Activated CD4-positive, alpha-beta T cell treated with anti-CD3 and anti-CD28 coated beads, Interleukin-2, Interleukin-4, amounts not matched to agents 100 ng/mL and 50 ng/mL, durations not matched to agents 16 hours and 8 hours (primary cell): ENCODE measurements around the gene TYW1.
"Not testable (repeated sequence)": the region's sequence is repeated elsewhere in the genome, so short reads cannot be mapped to it uniquely, and the experiment has no call there.

Experiments used
- DNase-seq: peaks from one replicate; pipeline ENCODE4 v3.0.0-alpha.2; 2020; ENCODE audit warnings: low spot score

Gene TYW1

DNA sequence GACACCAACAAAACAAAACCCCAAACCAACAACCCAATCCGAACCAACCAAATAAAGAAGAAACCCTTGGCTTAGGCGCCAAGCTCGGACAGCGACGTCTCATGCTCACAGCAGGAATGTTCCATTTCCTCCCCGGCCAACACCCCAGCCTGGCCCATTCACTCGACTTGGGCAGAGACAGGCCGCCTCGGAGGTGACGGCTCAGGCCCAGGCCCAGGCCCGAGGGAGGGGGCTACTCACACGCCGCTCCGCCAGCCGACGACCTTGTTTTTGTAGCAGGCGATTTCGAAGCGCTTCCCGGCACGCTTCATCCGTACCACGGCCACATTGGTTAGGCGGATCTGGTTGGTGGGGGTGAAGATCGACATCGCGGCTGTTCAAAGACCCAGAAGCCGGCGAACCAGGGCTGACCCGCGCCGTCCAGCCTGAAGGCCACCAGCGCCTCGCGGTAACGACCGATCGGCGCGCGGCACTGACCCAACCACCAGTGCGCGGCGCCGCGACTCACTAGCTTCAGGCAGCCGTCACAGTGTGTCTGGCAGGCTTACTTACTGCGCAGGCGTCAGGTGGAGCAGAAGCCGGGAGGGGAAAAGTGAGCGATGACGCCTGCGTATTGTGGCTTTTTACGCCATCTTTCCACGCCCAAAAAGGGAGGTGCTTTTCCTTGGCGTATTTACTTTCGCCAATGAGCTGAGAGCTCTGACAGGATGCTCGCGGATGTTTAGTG, 1.4 kb upstream of the TYW1 start, which contains the start of gene SBDS:
SBDS (minus strand) TSS at position 537 of the 727 bp plus-strand sequence; CDS start at position 368, 169 bp downstream.
- peak; percentile 98 for DNase-seq

DNA sequence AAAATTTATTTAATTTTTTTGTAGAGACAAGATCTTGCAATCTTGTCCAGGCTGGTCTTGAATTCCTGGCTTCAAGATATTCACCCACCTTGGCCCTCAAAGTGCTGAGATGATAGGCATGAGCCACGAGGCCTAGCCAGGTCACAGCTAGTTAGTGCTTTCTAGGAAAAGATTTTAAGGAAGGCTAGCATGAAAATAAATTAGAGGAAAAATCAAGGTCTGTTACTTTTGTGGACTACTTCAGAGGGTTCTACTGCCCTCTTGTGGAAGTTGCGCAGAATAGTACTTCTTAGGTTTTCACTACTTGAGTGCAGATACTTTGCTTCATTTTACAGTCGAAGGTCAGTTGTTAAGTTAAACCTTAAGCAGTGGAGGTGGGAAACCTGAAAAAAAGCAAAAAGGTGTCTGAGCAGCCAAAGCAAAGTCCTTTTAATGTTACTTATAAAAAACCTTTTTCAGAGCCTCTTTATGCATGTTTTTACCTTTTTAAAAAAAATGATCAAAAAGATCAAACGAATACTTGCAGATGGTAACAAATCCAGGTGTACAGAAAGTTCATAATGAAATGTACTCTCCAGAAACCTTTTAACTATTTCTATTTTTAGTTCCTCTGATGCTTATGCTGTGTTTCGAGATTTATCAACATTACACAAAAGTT, 4.1 kb downstream of the TYW1 start:
- DNase-seq: peak; percentile 34

DNA sequence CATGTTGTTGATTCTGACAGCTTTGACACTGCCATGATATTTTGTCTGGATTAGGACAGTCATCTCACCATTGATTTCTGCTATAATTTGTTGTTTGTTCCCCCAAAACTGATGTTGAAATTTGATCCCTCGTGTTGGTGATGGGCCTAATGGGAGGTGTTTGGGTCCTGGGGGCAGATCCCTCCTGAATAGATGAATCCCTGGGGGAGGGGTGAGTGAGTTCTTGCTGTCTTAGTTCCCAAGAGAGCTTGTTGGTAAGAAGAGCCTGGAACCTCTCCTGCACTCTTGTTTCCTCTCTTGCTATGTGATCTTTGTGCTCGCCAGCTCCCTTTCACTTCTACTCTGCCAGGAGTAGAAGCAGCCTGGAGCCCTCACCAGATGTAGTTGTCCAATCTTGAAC, 7.5 kb downstream of the TYW1 start:
- DNase-seq: not testable (repeated sequence)

DNA sequence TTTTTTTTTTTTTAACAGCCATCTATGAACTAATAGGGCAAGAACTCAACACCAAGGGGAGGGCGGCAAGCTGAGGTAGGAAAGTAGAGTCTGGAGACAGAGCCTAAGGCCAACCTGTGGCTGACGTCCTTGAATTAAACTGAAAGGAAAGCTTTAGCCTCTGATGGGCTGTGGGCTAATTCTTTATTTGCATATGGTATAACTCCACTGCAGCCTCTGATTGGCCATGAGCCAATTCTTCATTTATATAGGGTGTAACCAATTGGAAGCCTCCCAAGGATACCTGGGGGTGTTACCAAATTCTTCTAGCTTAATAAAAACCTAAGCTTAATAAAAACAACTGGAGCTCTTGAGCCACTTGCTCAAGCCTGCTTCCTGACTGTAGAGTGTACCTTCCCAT, 10.3 kb downstream of the TYW1 start:
- DNase-seq: no peak

DNA sequence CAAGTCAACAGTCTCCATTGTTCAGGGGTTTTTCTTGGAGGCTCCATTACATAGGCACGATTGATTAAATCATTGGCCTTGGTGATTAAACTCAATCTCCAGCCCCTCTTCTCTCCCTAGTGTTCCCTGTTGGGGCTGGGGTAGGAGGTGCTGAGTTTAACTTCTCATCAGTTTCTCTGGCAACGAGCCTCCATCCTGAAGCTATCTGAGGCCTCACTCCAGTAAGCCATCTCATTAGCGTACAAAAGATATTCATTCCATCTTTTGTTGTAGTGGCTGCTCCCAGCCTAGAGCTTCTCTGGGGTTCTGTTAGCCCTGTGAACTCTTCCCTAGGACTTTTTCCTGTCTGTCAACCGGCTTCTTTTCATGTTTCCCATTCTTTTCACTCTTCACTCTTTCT, 11.6 kb downstream of the TYW1 start:
- DNase-seq: no peak

DNA sequence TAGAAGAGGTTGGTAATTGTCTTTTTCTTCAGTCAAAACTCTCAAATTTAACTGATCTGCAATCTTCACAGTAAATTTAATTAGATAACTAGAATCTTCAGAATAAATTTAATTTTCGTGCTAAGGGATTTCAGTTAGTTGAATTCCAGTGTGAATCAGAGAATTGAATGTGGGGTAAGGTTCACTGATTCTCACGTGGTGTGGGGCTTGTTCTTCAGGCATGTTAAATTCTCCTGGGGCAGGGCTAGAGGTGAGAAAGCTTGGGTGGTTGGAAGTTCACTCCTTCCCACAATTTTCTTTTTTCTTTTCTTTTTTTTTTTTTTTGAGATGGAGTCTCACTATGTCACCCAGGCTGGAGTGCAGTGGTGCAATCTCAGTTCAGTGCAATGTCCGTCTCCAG, 13.0 kb downstream of the TYW1 start:
- not testable (repeated sequence) for DNase-seq

DNA sequence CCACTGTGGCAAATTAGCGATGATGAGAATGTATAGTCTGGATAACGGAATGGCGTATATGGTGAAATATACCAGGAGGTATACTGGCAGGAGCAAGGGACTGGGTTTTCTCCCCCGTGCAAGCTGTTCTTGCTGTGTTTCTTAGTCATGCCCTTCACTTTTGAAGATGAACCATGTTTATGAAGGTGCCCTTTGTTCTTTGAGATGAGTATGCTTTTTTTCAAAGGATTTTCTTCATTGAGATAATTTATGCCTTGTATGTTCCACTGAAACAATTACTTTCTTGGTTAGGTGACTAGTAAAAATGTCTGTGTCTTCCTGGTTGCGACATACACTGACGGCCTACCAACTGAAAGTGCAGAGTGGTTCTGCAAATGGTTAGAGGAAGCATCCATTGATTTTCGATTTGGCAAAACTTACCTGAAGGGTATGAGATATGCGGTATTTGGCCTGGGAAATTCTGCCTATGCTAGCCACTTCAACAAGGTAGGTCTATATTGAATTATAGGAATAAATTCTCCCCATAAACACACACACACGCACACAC, 17.5 kb downstream of the TYW1 start:
- DNase-seq: not testable (repeated sequence)

DNA sequence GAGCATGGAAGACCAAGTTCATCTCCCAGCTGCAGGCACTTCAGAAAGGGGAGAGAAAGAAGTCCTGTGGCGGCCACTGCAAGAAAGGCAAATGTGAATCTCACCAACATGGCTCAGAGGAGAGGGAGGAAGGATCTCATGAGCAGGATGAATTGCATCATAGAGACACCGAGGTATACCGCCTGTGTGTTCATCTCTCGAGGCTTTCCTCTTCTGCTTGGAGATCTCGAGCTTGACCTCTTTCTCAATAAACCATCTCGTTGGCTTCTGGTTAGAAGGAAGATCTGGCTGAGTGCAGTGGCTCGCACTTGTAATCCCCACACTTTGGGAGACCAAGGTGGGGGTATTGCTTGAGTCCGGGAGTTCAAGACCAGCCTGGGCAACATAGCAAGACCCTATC, 21.3 kb downstream of the TYW1 start:
- DNase-seq: not testable (repeated sequence)

DNA sequence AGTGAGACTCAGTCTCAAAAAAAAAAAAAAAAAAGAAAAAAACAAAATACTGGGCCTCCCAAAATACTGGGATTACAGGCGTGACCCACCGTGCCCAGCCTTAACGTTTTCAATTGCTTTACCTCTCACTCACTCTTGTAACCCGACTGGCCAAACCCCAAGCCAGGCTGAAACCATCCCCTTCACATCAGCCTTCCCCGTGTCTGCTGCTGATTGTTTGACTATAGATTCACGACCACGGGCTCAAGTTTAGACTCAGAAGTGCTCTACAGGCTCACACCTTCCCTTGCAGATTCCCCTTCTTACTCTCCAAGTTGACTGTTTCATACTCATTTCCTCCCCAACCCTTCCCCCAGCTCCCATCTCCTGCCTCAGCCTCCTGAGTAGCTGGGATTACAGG, 22.3 kb downstream of the TYW1 start:
- no peak for DNase-seq

DNA sequence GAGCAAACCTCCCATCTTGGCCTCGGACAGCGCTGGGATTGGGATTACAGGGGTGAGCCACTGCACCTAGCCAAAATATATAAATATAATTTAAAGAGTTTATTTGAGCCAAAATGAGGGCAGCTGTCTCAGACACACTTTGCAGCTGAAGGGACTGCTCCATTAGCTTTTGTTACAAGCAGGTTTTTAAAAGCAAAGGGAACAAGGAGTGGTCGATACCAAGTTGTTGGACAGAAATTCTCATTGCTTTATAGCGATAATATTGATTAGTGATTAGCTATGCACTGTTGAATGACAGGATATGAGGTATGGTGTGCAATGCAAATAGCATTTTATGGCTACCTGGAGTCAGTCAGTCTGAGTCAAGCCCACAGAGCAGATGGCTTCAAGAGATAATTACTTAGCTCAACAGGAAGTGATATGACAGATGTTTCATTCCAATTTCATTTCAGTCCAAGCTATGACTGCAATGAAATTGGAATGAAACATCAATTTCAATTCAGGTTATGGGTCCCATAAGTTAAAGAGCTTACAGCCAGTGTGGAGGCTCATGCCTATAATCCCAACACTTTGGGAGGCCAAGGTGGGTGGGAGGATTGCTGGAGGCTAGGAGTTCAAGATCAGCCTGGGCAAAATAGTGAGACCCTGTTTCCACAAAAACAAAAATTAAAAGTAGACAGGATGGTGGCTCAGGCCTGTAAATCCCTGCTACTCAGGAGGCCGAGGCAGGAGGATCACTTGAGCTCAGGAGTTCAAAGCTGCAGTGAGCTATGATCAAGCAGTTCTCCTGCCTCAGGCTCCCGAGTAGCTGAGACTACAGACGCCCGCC, 23.1 kb downstream of the TYW1 start:
- peak; percentile 35 for DNase-seq

DNA sequence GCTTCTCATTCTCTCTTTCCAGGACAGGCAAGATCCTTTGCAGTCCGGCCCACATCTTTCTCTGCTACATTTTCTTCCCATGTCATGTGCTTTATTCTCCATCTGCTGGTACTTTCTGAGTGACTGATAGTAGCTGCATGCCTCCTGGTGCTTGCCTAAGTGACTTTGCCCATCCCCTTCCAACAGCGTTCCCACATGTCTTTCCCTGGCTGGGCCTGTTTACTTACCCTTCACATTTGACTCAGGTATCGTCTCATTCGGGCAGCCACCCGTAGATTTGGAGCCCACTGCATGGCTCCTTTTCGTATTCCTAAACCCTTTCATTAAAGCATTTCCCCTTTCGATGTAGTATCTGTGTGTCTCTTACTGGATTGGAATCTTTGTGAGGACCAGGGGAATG, 24.6 kb downstream of the TYW1 start:
- DNase-seq: no peak

DNA sequence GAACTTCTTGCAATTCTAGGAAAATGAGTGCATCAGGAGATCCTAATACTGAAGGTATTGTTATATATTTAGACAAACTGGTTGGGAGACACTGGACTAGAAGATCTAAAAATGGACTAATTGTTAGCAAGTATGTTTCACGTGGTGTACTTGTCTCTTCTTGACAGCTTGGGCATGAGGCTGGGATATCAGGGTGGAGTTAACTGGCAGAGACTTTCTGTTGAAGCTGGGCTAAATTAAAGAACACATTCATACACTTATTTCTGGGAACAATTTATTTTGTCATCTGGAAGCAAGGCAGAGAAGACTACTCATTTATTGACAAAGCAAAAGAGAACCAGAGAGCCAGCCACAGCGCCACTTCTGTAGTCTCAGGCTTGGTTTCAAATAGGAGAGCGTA, 25.9 kb downstream of the TYW1 start:
- no peak for DNase-seq

DNA sequence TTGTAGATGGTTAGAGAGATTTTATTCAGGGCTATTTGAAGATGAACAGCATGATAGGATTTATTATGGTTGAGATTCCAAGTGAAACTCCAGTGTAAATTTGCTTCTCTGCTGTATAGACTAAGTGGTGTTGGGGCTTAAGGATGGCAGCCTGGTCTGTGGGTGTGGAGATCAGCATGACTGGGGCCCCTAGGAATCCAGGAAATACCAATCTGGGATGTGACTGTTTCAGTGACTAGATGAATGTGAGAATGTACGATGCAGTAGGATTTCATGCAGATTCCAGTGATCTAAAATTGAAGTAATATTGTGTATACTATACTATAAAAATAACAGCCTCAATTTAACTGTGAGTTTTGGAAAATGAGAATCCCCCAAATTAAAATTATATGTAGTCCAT, 28.8 kb downstream of the TYW1 start:
- not testable (repeated sequence) for DNase-seq

DNA sequence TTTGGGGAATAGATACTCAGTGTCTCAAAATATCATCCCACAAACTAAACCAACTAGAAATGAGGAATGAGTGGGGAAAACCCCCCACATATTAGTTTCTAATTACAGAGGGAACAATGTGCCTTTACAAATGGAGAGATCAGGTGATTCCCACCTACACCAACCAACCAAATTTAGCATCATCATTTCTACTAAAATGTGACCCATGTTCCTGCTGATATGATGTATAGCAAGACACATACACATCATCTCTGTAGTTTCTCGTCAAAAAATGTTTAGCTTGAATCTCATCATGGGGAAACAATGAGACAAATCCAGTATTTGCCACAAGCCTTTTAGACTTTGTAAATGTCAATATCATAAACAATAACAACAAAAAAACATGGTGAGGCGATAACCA, 35.1 kb downstream of the TYW1 start:
- DNase-seq: not testable (repeated sequence)

DNA sequence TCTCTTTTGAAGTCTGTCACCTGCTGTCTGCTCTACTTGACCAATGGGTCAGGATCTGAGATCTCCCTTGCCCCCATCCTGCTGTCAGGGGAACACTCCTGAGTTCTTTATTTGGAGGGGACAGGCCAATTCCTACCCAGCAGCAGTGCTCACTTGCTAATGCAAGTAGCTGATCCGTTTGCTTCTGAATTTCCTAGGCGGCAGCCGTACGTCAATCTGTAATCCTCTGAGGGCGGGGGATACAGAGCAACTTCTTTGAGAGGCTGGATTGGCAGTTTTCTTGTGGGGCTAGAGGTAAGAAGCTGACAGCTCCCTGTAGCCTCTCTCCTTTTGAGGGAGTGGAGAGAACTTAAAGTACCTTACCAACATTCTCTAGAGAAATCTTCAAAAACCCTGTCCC, 36.6 kb downstream of the TYW1 start:
- no peak for DNase-seq

DNA sequence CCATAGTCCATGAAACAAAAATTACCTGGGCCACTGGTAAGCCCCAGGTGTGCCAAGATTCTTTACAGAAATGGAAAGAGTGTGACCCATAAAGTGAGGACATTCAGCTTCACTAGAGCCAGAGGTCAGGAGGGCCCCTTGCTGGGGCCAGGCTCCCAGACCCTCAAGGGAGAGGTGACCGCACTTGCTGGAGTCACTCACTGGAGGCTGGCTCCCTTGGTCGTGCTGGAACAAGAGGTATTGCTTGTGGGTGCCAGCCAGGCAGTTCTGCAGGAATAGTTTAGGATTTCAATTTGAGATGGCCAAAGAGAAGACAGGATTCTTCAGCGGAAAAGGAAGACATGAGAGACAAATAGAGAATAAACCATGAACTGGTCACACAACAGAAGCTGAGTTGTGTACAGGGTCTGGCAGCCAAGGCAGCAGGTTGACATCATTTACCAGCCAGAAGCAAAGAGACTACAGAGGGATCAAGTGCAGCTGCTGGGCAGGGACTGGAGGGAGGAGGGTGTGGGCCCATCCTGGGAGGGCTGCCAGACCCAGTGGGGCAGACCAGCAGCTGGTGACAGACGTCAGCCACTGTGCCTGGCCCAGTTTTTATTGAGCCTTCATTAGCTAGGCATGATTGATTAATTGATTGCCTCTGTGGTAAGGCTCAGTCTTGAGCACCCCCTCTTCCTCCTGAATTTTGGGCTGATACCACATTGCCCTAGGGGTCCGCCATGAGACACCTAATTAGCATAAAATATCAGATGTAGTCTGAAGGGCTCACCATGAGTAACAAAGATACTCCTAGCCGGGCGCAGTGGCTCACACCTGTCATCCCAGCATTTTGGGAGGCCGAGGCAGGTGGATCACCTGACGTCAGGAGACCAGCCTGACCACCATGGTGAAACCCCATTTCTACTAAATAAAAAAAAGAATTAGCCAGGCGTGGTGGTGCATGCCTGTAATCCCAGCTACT, 40.1 kb downstream of the TYW1 start:
- DNase-seq: not testable (repeated sequence)

DNA sequence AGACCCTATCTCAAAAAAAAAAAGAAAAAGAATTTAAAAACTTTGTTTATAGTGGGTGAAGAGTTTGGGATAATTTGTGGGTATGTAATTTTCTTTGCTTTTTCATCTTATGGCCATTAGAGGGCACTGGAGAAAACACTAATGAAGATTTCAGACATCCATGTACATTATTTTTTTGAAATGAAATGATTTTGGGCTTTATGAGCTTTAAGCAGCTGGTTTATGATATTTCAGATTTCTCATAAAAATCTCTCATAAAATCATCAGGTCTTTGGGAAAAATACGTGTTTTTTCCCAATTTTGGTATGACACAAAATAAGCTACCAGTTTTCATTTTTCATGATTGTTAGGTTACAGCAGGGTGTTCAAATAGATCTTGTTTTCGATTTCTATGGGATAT, 44.2 kb downstream of the TYW1 start:
- not testable (repeated sequence) for DNase-seq

DNA sequence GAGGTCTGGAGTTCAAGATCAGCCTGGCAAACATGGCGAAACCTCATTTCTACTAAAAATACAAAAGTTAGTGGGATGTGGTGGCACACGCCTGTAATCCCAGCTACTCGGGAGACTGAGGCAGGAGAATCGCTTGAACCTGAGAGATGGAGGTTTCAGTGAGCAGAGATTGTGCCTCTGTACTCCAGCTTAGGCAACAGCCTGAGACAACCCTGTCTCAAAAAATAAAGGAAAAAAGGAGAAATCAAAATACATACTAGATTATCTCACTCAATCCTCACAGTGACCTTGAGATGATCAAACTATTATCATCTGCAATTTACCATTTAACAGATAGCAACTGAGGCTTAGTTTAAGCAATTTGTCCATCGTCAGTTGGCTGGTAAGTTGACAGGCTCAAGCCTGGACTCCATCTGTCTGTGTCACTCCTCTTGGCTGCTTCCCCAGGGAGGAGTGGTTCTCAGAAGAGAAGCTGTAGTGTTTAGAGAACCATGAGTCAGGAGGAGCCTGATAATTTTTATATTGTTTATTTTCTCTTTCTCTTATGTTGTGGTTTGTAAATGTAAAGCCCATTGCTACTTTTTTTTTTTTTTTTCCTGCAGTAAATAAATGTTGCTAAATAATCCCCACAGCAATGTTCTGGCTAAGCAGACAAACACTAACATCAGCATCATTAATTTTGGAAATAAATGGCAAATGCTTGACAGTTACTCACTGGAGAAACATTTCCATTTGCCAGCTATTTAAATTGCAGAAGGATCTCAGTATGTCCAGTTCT, 46.3 kb downstream of the TYW1 start:
- DNase-seq: not testable (repeated sequence)

DNA sequence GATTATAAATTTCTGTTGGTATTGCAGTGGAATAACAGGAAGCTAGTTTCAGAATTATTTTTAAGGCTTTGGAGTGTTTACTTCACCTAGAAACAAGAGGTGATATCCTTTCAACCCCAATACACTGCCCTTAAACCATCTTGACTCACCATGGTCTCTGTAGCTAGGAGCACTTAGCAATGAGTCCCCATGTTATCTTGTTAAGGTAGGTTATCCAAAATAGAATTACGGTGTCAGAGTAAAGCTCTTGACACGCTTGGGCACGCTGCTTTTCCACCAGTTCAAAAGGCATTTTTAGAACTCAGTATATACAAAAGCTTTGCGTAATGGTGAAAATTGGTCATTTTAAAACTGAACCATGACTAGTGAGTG, 46.9 kb downstream of the TYW1 start:
- DNase-seq: not testable (repeated sequence)

DNA sequence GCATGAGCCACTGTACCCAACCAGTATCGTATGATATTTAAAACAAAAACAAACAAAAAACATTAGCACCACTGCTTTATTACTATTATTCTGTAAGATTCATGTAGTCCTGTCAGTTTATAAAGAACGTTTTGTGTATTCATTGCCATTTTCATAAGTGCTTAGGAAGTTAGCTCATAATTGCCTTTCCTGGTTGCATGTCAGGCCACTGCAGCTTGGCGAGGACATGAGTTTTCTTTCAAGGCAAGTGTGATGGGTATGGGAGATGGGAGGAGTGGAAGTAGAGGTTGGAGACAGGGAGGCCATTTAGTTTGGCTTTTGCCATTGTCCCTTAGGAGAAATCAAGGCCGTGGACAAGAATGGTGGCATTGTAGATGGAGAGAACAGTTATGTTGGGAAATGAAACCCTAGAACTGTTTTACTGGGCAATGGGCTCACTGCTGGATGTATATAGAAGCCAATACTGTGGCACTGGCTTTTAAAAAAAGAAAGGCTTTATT, 48.9 kb downstream of the TYW1 start:
- DNase-seq: no peak
